H1 (cell line): ENCODE measurements around the gene OR6N1. TPM values are rescaled to one million over a fixed set of nuclear protein-coding genes. Genes with fewer than 3 reads are reported as not detected.

ENCODE experiments used
- CHD7 ChIP-seq: fragments of 300-600 bp; sonication (generic); IDR thresholded peaks from 2 replicates; pipeline ENCODE4 v1.7.1; 2012; ENCODE audit warnings: low read length, moderate library complexity, mild to moderate bottlenecking, inconsistent platforms; ENCODE audit not compliant: insufficient replicate concordance
- KDM1A ChIP-seq: fragments of 200-600, 300-600 bp; sonication (generic); IDR thresholded peaks from 2 replicates; pipeline ENCODE4 v1.7.1; 2016; ENCODE audit warnings: mild to moderate bottlenecking, low read length, borderline replicate concordance
- SP1 ChIP-seq: IDR thresholded peaks from 2 replicates; pipeline ENCODE4 v1.6.1; 2011; ENCODE audit warnings: low read depth, low read length
- YY1 ChIP-seq: IDR thresholded peaks from 2 replicates; pipeline ENCODE4 v1.6.1; 2011; ENCODE audit warnings: low read depth, mild to moderate bottlenecking, low read length
- polyA plus RNA-seq, 7 experiments: library from polyadenylated mRNA; depleted of rRNA in 3 of 7; stranded (reverse) in 5 of 7; unstranded in 2 of 7; fragments of >200 nt in 5 of 7; fragments of 200-250 nt in 2 of 7; gene quantifications; 1 replicate in 5 of 7; 2 replicates in 1 of 7; 4 replicates in 1 of 7; pipeline versions ENCODE4 v1.2.1 to v1.2.3, GENCODE V29; 2011 to 2013; ENCODE audit warnings: missing spikeins in 2 of 7, mixed read lengths in 2 of 7
- total RNA-seq: library from RNA; stranded (reverse); fragmentation: NEBNext Ultra II Directional; extraction: Animal tissue kit (Norgen Biotek cat#: 25700); gene quantifications from 2 replicates; pipeline ENCODE4 v1.2.1, GENCODE V29; 2021
- TF ChIP-seq, protein P1 (sequence below): IDR thresholded peaks from 2 replicates; pipeline ENCODE4 v1.6.1; 2012; ENCODE audit warnings: low read length, inconsistent platforms

The OR6N1 gene
- total and polyA plus RNA-seq, 2 of the 8 experiments (the other 6 are each of a cell fraction or from before 2014, with no cell fraction given) = not detected

GRCh38 chr1:158754420-158754819 is 17.6 kb downstream of the OR6N1 start, which contains the start of gene OR6K6 (continued):
- TF ChIP-seq, protein P1, sequence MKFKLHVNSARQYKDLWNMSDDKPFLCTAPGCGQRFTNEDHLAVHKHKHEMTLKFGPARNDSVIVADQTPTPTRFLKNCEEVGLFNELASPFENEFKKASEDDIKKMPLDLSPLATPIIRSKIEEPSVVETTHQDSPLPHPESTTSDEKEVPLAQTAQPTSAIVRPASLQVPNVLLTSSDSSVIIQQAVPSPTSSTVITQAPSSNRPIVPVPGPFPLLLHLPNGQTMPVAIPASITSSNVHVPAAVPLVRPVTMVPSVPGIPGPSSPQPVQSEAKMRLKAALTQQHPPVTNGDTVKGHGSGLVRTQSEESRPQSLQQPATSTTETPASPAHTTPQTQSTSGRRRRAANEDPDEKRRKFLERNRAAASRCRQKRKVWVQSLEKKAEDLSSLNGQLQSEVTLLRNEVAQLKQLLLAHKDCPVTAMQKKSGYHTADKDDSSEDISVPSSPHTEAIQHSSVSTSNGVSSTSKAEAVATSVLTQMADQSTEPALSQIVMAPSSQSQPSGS = no peak
- TF ChIP-seq YY1 = no peak
- TF ChIP-seq CHD7 = no peak
- TF ChIP-seq KDM1A = no peak
- no peak for TF ChIP-seq SP1
- TF ChIP-seq, all 59 proteins: peak for 0
